ENCODE data around the gene TSR1.

DNA sequence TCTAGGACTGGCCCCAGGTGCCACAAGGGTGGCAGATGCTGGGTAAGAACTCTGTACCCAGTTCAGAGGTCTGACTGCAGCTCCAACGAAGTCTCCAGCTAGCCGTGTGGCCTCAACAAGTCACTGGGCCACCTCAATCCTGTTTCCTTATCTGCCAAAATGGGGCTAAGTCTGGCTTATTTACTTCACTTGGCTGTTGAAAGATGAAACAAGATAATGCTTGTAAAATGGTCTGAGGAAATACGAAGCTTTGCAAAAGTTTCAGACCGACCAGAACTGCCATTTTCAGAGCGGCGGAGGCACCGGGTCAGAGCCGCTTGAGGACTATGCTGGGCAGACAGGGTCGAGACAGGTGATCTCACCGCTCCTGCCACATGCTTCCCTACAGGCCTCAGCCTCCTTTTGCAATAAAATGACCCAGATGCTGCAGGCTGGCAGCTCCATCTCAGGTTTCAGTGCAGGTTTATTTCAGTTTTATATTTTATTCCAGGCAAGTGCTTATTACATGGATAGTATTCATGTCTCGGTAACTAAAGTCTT lies 47.4 kb upstream of the TSR1 start:
- peak; percentile 29 to 52 for TF ChIP-seq POLR2A (IDR thresholded peaks at IDR 0.05)
- no peak for TF ChIP-seq CTCF (IDR thresholded peaks at IDR 0.05 in 4 of 5, conservative IDR thresholded peaks at IDR 0.05 in 1 of 5)
